LNCaP clone FGC (cell line): Measurements from ENCODE around the gene DCAKD.

Experiments used
- DNase-seq: peaks from one replicate; pipeline ENCODE4 v3.0.0-alpha.2; 2011; ENCODE audit warnings: low read depth
- H3K4me3 ChIP-seq: 2 replicates; pipeline ENCODE4 v1.5.1; 2011; ENCODE audit warnings: mild to moderate bottlenecking, low read depth, low read length, control low read depth
- TF ChIP-seq, protein P1 (sequence below): IDR thresholded peaks from 2 replicates; pipeline ENCODE4 v1.5.1; 2012; ENCODE audit warnings: mild to moderate bottlenecking; ENCODE audit not compliant: control insufficient read depth, insufficient read depth; ENCODE audit errors: extremely low read depth

The DCAKD gene

GRCh38 chr17:45013021-45013997 is 38.1 kb downstream of the DCAKD start:
- H3K4me3 ChIP-seq: no peak overlapping the region
- DNase-seq: no peak

DNA sequence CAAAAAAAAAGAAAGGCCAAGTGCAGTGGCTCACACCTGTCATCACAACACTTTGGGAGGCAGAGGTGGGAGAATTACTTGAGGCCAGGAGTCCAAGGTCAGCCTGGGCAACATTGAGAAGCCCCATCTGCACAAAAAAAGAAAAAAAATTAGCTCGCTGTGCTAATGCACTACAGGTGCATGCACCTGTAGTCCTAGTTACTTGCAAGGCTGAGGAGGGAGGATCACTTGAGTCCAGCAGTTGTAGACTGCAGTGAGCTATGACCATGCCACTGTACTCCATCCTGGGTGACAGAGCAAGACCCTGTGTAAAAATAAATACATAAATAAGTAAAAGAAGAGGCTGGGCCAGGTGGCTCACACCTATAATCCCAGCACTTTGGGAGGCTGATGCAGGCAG is 39.7 kb downstream of the DCAKD start:
- TF ChIP-seq, protein P1, sequence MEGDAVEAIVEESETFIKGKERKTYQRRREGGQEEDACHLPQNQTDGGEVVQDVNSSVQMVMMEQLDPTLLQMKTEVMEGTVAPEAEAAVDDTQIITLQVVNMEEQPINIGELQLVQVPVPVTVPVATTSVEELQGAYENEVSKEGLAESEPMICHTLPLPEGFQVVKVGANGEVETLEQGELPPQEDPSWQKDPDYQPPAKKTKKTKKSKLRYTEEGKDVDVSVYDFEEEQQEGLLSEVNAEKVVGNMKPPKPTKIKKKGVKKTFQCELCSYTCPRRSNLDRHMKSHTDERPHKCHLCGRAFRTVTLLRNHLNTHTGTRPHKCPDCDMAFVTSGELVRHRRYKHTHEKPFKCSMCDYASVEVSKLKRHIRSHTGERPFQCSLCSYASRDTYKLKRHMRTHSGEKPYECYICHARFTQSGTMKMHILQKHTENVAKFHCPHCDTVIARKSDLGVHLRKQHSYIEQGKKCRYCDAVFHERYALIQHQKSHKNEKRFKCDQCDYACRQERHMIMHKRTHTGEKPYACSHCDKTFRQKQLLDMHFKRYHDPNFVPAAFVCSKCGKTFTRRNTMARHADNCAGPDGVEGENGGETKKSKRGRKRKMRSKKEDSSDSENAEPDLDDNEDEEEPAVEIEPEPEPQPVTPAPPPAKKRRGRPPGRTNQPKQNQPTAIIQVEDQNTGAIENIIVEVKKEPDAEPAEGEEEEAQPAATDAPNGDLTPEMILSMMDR: no peak
- DNase-seq: no peak
- no peak overlapping the region for H3K4me3 ChIP-seq

More at GRCh38 chr17:45013021-45013997, 38.1 kb downstream of the DCAKD start:
- TF ChIP-seq, protein P1: no peak

- no peak overlapping the region for H3K4me3 ChIP-seq
- TF ChIP-seq, protein P1: no peak
- DNase-seq: no peak
These were observed 41.6 kb downstream of the DCAKD start for GRCh38 chr17:45009676-45010467.

GRCh38 chr17:45008216-45008615 is 43.2 kb downstream of the DCAKD start:
- TF ChIP-seq, protein P1: no peak
- no peak overlapping the region for H3K4me3 ChIP-seq
- DNase-seq: no peak

- H3K4me3 ChIP-seq: no peak overlapping the region
- no peak for DNase-seq
- TF ChIP-seq, protein P1: 0 out of 2 replicates have a peak, but pooled peaks have one; percentile 6
These were observed 44.4 kb downstream of the DCAKD start for GRCh38 chr17:45006927-45007461.

DNA sequence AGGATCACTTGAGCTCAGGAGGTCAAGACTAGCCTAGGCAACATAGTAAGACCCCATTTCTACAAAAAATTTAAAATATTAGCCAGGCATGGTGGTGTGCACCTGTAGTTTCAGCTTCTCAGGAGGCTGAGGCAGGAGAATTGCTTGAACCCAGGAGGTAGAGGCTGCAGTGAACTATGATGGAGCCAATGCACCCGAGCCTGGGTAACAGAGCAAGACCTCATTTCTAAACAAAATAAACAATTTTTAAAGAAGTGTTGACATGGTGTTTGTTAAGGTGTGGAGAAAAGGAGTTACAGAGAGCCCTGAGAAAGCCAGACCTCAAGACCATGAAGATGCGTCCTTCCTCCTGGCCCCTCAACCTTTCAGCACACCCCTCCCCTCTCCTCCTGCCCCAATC is 45.7 kb downstream of the DCAKD start:
- DNase-seq: no peak
- no peak overlapping the region for H3K4me3 ChIP-seq
- TF ChIP-seq, protein P1: no peak
